ENCODE measurements around the gene ZNF311.

Gene ZNF311

DNA sequence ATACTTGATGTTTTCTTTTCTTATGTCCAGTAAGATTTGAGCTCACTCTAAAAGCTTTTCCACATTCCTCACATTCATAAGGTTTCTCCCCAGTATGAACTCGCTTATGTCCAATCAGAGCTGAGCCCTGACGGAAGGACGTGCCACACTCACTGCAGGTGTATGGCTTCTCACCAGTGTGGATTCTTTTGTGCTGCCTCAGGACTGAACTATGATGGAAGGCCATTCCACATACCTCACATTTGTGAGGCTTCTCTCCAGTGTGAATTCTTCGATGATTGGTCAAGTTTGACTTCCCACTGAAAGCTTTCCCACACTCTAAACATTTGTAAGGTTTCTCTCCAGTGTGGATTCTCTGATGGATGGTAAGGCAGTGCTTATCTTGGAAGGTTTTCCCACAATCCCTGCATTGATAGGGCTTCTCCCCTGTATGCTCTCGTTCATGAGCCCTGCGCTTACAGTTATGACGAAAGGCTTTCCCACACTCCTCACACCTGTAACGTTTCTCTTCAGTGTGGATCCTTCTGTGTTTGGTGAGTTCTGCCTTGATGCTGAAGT lies 9.9 kb downstream of the ZNF311 start:
- DNase-seq: no peak
- no peaks in the 10 kb centered on the region for H3K27me3 ChIP-seq (replicated peaks)
- in situ Hi-C loops (cut with HindIII; ENCODE audit: low pct_ligation_motif_present, low sequenced_read_pairs): no loop called here

DNA sequence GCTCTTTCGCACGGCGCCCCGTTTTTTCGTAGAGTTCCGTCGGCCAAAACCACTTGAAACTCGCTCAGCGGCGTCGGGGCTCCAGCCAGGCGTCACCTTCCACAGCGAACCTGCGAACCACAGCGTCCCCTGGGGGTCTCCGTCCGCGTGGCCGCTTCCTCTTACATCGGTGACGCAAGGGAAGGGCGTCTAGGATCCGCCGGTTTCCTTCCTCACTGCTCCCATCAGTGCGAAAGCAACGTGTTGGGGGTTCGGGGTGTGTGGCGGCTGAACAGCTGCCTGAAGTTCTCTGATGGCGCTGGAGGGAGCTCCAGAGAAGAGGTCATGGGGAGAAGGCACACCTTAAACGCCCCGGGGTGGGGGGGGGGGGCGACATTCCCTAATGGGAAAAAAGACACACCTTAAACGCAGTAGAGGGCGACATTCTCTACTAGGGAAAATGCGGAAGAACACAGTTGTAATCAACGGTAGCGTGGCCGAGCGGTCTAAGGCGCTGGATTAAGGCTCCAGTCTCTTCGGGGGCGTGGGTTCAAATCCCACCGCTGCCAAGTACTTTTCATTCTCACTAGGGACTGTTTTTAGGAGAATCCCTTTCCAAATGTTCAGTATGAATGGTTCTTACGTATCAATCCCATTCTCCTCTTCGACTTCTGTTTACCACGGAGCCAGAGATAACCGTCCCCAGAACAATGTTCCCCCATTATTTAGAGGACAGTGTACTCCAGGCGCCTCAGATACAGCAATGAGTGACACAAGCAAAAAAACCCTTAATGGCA lies 16.4 kb downstream of the ZNF311 start:
- DNase-seq: peak; percentile 66
- H3K27me3 ChIP-seq (replicated peaks): no peaks in the 10 kb centered on the region
- TF ChIP-seq, protein P1, sequence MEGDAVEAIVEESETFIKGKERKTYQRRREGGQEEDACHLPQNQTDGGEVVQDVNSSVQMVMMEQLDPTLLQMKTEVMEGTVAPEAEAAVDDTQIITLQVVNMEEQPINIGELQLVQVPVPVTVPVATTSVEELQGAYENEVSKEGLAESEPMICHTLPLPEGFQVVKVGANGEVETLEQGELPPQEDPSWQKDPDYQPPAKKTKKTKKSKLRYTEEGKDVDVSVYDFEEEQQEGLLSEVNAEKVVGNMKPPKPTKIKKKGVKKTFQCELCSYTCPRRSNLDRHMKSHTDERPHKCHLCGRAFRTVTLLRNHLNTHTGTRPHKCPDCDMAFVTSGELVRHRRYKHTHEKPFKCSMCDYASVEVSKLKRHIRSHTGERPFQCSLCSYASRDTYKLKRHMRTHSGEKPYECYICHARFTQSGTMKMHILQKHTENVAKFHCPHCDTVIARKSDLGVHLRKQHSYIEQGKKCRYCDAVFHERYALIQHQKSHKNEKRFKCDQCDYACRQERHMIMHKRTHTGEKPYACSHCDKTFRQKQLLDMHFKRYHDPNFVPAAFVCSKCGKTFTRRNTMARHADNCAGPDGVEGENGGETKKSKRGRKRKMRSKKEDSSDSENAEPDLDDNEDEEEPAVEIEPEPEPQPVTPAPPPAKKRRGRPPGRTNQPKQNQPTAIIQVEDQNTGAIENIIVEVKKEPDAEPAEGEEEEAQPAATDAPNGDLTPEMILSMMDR (IDR thresholded peaks at IDR 0.05; ENCODE audit: low read depth, low read length, missing control alignments): peak; percentile 77
- H3K36me3 ChIP-seq (replicated peaks): no peaks in the 10 kb centered on the region
- in situ Hi-C loops (cut with HindIII; ENCODE audit: low pct_ligation_motif_present, low sequenced_read_pairs): no loop called here
- no peak overlapping the region for H3K27ac ChIP-seq
- H3K4me3 ChIP-seq (ENCODE audit: low read depth, low read length): peak overlapping the region; percentile 57

More for the DNA sequence above, 9.9 kb downstream of the ZNF311 start:
- Histone ChIP-seq H3K27ac (no peak overlapping the region), H3K4me3 (ENCODE audit: low read depth, low read length) (no peak overlapping the region), H3K36me3 (replicated peaks) (no peaks in the 10 kb centered on the region)
- TF ChIP-seq, protein P1 (IDR thresholded peaks at IDR 0.05; ENCODE audit: low read depth, low read length, missing control alignments): no peak

DNA sequence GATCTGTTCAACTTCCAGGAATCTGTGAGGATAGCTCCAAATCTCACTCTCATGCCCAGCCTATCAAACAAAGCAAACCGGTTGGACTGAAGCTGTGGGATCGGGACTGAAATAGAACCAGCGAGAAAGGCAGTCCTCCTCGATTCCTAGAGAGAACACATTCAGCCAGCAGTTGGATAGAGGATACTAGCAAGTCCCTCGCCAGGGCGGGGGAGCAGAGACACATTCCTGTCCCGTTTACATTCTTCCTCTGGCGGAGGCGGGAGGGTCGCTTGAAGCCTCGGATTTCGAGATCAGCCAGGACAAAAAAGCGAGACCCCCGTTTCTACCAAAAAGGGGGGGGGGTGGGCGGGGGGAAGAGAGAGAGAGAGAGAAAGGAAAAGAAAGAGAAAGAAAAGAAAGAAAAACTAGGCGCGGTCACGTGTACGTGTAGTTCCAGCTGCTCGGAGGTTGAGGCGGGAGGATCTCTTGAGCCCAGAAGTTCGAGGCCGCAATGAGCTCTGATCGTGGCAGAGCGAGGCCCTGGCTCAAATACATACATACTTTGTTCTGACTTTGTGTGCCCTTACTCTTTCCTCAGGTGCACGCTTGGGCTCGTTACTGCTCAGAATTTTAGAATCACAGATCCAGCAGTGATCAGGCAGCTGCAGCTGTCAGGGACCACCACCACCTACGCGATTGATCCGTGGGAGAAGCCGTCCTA lies 19.5 kb downstream of the ZNF311 start:
- Histone ChIP-seq H3K4me3 (ENCODE audit: low read depth, low read length) (peak overlapping the region; percentile 59), H3K36me3 (replicated peaks) (no peaks in the 10 kb centered on the region), H3K27me3 (replicated peaks) (no peaks in the 10 kb centered on the region), H3K27ac (peak overlapping the region; percentile 38)
- peak; percentile 98 for DNase-seq
- TF ChIP-seq, protein P1 (IDR thresholded peaks at IDR 0.05; ENCODE audit: low read depth, low read length, missing control alignments): no peak
- in situ Hi-C loops (cut with HindIII; ENCODE audit: low pct_ligation_motif_present, low sequenced_read_pairs): no loop called here

DNA sequence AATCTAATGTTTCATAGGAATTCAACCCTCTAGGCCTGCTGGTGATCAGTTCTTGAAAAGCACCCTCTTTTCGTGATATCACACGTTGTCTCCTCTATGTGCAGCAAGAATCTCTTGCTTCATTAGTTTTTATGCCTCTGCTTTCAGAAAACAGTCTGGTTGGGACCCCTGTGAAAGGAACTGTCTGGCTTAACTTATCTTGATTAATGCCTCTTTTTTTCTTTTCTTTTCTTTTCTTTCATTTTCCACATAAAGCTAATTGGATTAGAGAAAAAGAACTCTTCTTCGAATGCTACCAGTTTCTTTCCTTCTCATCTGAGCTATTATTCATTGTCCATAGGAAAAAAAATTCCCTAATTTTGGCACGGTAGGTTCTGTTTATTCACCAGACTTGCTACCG lies 21.3 kb downstream of the ZNF311 start:
- DNase-seq: no peak
- Histone ChIP-seq H3K4me3 (ENCODE audit: low read depth, low read length) (no peak overlapping the region), H3K27me3 (replicated peaks) (no peaks in the 10 kb centered on the region), H3K36me3 (replicated peaks) (no peaks in the 10 kb centered on the region), H3K27ac (no peak overlapping the region)
- in situ Hi-C loops (cut with HindIII; ENCODE audit: low pct_ligation_motif_present, low sequenced_read_pairs): no loop called here
- TF ChIP-seq, protein P1 (IDR thresholded peaks at IDR 0.05; ENCODE audit: low read depth, low read length, missing control alignments): no peak

DNA sequence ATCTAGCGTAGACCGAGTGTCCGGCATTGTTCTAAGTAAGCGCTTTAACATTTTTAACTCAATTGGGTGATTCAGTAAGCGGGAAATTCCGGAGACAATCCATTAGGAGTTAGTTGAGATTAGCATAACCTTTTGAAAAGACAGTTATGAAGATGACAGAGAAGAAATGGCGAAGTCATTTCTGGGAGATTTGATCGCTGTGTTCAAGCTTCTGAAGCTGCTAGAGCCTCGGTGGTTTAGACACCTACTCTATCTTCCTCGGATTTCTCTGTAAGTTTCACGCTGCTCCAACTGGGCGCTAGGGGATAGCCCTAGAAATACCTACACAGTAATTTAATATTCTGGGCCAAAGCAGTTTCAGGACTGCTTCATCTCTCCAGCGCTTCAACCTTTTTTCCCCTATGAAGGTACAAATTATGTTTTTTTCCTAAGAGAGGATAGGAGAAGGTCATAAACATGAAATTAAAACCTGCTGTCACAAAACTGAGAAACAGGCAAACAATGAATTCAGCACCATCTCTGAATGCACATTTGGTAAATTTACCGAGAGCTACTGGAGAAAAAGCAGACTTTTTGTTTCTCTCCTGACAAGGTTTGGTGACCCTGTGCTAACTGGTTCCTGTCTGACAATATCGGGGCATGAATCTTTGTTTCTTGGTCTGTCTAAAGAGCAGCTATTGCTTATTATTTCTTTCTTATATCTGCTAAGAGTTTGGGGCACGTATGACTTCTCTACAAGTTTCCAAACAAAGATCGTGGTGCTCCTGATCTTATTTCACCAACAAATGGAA lies 22.4 kb downstream of the ZNF311 start:
- TF ChIP-seq, protein P1 (IDR thresholded peaks at IDR 0.05; ENCODE audit: low read depth, low read length, missing control alignments): peak; percentile 54
- Histone ChIP-seq H3K27me3 (replicated peaks) (no peaks in the 10 kb centered on the region), H3K4me3 (ENCODE audit: low read depth, low read length) (peak overlapping the region; percentile 76), H3K27ac (peak overlapping the region; percentile 69), H3K36me3 (replicated peaks) (no peaks in the 10 kb centered on the region)
- in situ Hi-C loops (cut with HindIII; ENCODE audit: low pct_ligation_motif_present, low sequenced_read_pairs): no loop called here
- DNase-seq: peak; percentile 71
